Muscle layer of duodenum (tissue), 2 donors: ENCODE data around the gene LYSMD4.

ENCODE experiments used
- H3K27ac ChIP-seq: one replicate; pipeline ENCODE4 v1.7.0; 2013; ENCODE audit warnings: mild to moderate bottlenecking, low read length
- H3K27me3 ChIP-seq: one replicate; pipeline ENCODE4 v1.7.0; 2013; ENCODE audit warnings: low read depth, mild to moderate bottlenecking, control low read depth, low read length
- H3K36me3 ChIP-seq, 2 donors: one replicate each; pipeline ENCODE4 v1.7.0; 2013; ENCODE audit warnings: low read length in 2 of 2, control low read depth in 1 of 2, mild to moderate bottlenecking in 1 of 2; ENCODE audit not compliant: insufficient read depth in 2 of 2, control insufficient read depth in 1 of 2
- H3K4me1 ChIP-seq, 2 donors: one replicate each; pipeline ENCODE4 v1.7.0; 2013; ENCODE audit warnings: low read length in 2 of 2, mild to moderate bottlenecking in 2 of 2, control low read depth in 1 of 2, moderate library complexity in 1 of 2; ENCODE audit not compliant: insufficient read depth in 2 of 2, control insufficient read depth in 1 of 2
- H3K4me3 ChIP-seq, 2 donors: one replicate each; pipeline ENCODE4 v1.7.0; 2013; ENCODE audit warnings: low read length in 2 of 2, low read depth in 1 of 2, mild to moderate bottlenecking in 1 of 2
- H3K9me3 ChIP-seq, 2 donors: one replicate each; pipeline ENCODE4 v1.7.0; 2013; ENCODE audit warnings: low read length in 2 of 2, control low read depth in 1 of 2, mild to moderate bottlenecking in 1 of 2; ENCODE audit not compliant: control insufficient read depth in 1 of 2
- donor health status: healthy.

LYSMD4 gene

DNA sequence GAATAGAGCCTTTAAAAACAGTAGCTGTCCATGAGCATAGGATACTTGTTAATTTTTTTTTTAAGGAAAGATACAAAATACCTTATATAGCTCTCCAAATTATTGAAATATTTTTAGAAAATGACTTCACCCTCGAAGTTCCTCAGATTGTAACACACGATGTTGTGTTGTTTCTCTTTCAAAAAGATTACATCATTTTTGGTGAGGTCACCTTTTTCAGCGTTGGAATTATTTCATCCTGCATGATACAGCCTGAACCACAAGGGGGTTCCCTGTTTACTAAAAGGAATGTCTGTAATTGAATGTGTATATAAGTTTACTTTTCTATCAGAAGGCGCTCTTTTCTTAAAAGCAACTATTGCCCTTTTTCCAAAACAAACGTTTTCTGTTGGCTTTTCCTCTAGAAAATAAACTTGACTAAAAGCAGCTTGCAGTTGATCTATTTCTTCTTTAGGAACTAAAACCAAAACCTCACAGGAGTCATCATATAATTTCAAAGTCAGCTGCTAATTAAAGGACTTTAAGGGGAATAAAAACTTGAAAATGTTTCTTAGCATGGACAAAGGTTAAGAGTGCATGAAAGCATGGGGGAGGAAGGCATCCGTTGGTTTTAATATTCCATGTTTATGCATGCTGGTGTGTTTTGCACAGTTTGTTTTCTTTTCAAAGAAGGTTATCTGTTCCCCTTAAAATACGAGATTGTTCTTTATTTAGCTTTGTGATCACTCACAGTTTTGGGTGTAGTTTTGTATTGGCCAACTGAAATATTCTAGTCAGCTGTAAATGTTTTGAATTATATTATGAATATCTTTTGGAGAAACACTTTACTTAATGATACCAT lies 29.4 kb downstream of the LYSMD4 start:
- no peaks in the 10 kb centered on the region for H3K27me3 ChIP-seq
- H3K36me3 ChIP-seq: peaks cover 0 to 4% of the 10 kb centered on the region in 2 donors
- H3K27ac ChIP-seq: peak overlapping the region; percentile 90
- no peaks in the 10 kb centered on the region for H3K9me3 ChIP-seq
- peaks cover 9 to 12% of the 10 kb centered on the region in 2 donors for H3K4me1 ChIP-seq
- H3K4me3 ChIP-seq: no peak overlapping the region

DNA sequence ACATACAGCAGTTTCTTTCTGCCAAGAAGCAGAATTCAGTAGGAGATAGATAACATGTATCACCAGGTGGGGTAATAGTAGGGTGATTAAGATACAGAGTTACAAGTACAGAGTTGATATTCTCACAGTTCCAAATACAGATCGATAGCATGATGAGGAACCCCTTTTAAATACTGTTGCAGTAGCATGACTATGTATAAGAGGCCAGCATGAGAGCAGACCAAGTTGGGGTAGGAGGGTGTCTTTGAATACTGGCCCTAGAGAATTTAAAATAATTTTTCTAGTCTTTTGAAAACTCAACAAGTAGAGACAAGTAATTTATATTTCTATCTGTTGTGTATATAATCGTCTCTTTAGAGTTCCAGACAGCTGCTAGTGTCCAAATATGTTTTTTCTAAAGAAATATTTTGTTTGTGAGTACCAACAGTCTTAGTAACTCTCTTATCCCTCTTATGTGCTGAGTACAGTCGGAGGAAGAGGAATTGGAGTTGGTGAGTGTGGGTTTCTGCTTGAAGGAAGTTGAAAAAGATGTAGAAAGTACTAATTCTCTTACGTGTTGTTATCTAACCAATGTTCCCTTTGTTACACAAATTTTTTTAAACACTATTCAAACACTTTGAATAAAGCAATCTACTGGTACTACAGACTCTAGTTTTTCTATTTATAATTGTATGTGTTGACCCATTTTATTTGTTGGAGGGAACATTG lies 30.2 kb downstream of the LYSMD4 start:
- H3K9me3 ChIP-seq: no peaks in the 10 kb centered on the region
- peaks cover 6 to 9% of the 10 kb centered on the region in 2 donors for H3K4me1 ChIP-seq
- peak overlapping the region; percentile 90 for H3K27ac ChIP-seq
- no peak overlapping the region for H3K4me3 ChIP-seq
- H3K27me3 ChIP-seq: no peaks in the 10 kb centered on the region
- peaks cover 0 to 4% of the 10 kb centered on the region in 2 donors for H3K36me3 ChIP-seq

DNA sequence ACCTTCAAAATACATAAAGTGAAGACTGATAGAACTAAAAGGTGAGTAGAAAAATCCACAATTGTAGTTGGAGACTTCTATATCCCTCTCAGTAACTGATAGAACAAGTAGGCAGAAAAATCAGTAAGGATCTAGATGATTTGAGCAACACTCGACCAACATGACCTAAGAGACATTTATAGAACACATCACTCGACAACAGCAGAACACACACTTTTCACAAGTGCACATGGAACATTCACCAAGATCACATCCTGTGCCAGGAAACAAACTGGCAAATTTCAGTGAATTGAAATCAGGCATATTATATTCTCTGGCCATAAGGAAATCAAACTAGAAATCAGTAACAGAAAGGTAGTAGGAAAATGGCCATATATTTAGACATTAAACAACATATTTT lies 37.1 kb downstream of the LYSMD4 start:
- Histone ChIP-seq H3K27ac (no peak overlapping the region), H3K4me3 (no peak overlapping the region), H3K36me3 (peaks cover 32 to 33% of the 10 kb centered on the region in 2 donors)

DNA sequence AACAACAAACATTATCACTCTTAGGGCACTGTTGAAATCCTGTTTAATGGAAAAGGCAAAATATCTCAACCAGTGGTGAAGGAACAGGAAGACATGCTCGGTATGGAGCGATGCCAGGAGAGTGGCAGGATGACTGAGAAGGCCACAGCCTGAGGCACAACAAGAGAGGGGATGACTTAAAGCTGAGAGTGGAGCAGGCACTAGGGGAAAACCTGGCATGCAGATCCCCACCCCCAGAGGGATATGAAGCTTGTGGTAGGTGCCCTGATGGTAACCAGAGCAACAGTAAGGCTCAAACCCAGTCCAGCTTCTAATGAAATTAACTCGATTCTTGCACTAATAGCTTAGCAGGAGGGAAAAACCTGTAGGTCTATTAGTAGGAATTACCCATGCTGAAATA lies 40.4 kb downstream of the LYSMD4 start:
- H3K9me3 ChIP-seq: no peaks in the 10 kb centered on the region
- H3K27me3 ChIP-seq: no peaks in the 10 kb centered on the region
- peaks cover 41 to 42% of the 10 kb centered on the region in 2 donors for H3K36me3 ChIP-seq
- H3K27ac ChIP-seq: no peak overlapping the region
- H3K4me3 ChIP-seq: no peak overlapping the region
- no peaks in the 10 kb centered on the region for H3K4me1 ChIP-seq

More for the DNA sequence above, 37.1 kb downstream of the LYSMD4 start:
- H3K4me1 ChIP-seq: no peaks in the 10 kb centered on the region
- no peaks in the 10 kb centered on the region for H3K27me3 ChIP-seq
- no peaks in the 10 kb centered on the region for H3K9me3 ChIP-seq

DNA sequence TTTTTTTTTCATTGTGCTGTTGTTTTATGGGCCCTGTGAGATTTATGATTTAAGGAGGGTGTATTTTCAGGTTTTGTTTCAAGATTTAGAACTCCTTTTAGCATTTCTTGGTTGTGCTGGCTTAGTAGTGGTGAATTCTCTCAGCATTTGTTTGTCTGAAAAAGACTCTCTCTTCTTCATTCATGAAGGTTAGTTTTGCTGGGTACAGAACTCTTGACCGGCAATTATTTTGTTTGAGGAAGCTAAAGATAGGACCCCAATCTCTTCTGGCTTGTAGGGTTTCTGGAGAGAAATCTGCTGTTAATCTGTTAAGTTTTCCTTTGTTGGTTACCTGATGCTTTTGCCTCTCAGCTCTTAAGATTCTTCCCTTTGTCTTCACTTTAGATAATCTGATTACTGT lies 46.9 kb downstream of the LYSMD4 start:
- Histone ChIP-seq H3K27ac (no peak overlapping the region), H3K4me1 (peaks cover 5 to 6% of the 10 kb centered on the region in 2 donors), H3K36me3 (peaks cover 8 to 16% of the 10 kb centered on the region in 2 donors), H3K27me3 (no peaks in the 10 kb centered on the region), H3K9me3 (peaks cover 0 to 6% of the 10 kb centered on the region in 2 donors), H3K4me3 (no peak overlapping the region)

DNA sequence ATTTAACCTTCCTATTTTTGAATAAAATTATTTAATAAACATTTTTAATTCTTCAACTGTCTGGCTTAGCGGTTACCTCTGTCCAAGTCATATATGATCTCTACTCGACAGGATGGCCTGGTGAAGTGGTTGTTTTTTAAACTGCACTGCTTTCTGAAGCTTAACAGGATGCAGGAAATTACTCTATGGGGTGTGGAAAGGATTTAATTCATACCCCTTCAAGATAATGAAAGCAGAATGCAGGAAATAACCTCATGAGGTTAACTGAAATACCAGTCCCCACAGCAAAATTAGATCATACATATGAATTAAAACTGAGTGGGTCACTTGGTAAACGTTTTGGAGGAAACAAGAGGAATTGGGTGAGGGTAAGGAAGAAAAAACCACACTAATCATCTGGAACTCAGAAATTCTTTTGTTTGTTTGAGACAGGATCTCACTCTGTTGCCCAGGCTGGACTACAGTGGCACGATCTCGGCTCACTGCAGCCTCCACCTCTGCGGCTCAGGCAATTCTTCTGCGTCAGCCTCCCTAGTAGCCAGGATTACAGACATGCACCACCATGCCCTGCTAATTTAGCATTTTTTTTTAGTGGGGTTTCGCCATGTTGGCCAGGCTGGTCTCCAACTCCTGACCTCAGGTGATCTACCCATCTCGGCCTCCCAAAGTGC lies 50.1 kb downstream of the LYSMD4 start:
- H3K27ac ChIP-seq: peak overlapping the region; percentile 34
- H3K4me1 ChIP-seq: peaks cover 5 to 6% of the 10 kb centered on the region in 2 donors

DNA sequence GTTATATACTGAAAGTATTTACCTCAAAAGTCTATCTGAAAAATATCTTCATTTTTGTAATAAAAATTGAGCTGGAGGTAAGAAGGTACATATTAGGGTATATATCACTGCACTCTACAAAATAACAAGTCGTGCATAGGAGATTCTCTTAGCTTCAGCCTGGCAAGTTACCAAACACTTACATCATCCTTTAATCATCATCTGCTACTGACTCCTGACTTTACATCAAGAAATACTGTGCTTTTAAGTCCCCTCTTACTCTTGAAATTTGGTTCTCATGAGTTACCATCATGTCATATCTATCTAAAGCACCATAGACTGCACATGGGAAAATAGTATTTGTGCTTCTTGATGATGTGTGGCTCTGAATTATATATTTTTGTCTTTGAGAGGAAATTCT lies 50.8 kb downstream of the LYSMD4 start:
- Histone ChIP-seq H3K4me3 (no peak overlapping the region), H3K27ac (peak overlapping the region; percentile 34), H3K9me3 (peaks cover 0 to 6% of the 10 kb centered on the region in 2 donors), H3K27me3 (no peaks in the 10 kb centered on the region), H3K4me1 (peaks cover 5 to 6% of the 10 kb centered on the region in 2 donors), H3K36me3 (peaks cover 12 to 18% of the 10 kb centered on the region in 2 donors)

More for the DNA sequence above, 50.1 kb downstream of the LYSMD4 start:
- Histone ChIP-seq H3K4me3 (no peak overlapping the region), H3K36me3 (peaks cover 9 to 18% of the 10 kb centered on the region in 2 donors), H3K27me3 (no peaks in the 10 kb centered on the region), H3K9me3 (peaks cover 0 to 6% of the 10 kb centered on the region in 2 donors)

DNA sequence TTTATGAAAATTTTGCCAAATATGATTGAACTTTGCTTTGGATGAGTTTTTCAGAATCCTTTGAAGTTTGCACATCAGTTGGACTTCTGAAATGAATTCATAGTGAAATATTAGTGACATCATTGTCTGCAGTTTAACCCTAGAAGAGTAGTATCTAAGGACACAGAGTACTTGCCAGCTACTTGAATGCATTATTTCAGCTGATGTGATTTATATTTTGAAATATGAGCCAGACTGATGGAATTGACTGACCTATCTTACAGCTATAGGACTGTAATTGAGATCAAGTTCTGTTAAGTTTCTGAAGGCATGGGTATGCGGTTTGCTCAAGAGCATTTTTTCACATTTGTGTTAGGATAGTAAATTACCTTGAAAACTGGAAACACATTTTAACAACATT lies 51.2 kb downstream of the LYSMD4 start:
- H3K27ac ChIP-seq: no peak overlapping the region
- H3K9me3 ChIP-seq: peaks cover 0 to 6% of the 10 kb centered on the region in 2 donors
- H3K27me3 ChIP-seq: no peaks in the 10 kb centered on the region
- H3K4me1 ChIP-seq: peaks cover 5 to 6% of the 10 kb centered on the region in 2 donors
- peaks cover 16 to 18% of the 10 kb centered on the region in 2 donors for H3K36me3 ChIP-seq
- no peak overlapping the region for H3K4me3 ChIP-seq

DNA sequence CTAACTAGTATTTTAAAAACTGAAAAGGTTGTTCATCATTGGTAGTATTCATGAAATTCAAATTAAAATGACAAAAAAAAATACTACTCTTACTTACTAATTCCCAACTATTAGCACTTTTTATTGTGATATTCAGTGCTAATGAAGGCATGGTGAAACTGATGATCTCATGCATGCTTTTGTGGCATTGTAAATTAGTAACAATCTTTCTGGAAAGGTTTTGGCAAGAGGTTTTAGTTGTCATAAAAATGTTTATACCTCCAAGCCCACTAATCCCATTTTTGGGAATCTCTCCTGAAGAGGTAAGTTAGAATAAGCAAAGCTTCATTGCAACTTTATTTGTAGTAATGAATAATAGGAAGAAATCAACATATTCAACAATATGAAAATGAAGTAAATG lies 53.0 kb downstream of the LYSMD4 start:
- no peak overlapping the region for H3K27ac ChIP-seq
- H3K9me3 ChIP-seq: no peaks in the 10 kb centered on the region
- H3K4me1 ChIP-seq: peaks cover 5 to 6% of the 10 kb centered on the region in 2 donors
- H3K27me3 ChIP-seq: no peaks in the 10 kb centered on the region
- H3K4me3 ChIP-seq: no peak overlapping the region
- peaks cover 20 to 30% of the 10 kb centered on the region in 2 donors for H3K36me3 ChIP-seq

DNA sequence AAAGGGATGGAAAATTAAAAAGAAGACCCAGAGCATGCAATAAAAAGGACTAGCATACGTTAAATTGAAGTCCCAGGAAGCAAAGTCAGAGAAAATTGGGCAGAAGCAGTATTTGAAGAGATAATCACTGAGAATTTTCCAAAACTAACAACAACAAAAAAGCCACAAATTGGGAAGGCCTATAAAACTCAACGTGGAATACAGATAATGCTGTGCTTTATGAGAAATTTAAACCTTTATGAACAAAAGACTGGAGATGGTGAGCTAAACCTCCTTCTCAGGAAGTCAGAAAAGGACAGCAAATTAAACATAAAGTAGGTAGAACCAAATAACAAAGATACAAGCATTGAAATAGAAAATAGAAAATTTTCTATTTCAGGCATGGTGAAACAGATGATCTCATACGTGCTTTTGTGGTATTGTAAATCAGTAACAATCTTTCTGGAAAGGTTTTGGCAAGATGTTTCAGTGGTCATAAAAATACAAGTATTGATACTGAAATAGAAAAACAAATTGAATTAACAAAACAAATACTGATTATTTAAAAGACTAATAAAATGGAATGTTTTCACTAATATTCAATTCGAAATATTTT lies 55.6 kb downstream of the LYSMD4 start:
- Histone ChIP-seq H3K36me3 (peaks cover 31 to 41% of the 10 kb centered on the region in 2 donors), H3K9me3 (no peaks in the 10 kb centered on the region), H3K4me3 (no peak overlapping the region), H3K27me3 (no peaks in the 10 kb centered on the region), H3K27ac (no peak overlapping the region), H3K4me1 (peaks cover 5 to 6% of the 10 kb centered on the region in 2 donors)
